Naive thymus-derived CD4-positive, alpha-beta T cell (primary cell): ENCODE data around the gene ZNF316. TPM values are rescaled to one million over a fixed set of nuclear protein-coding genes. Genes with fewer than 3 reads are reported as not detected.
A peak's percentile ranks its signal among the peaks of the same experiment; 100 is the strongest.
"Not testable (repeated sequence)": the region's sequence is repeated elsewhere in the genome, so short reads cannot be mapped to it uniquely, and the experiment has no call there.

Experiments
- ATAC-seq: fragments of 150-1000 bp; cut with Tn5 transposase; 2 replicates; pipeline ENCODE4 v1.10.0; 2021; ENCODE audit warnings: mild to moderate bottlenecking, moderate library complexity
- CTCF ChIA-PET: fragments of 350-600 bp; sonication (Branson Sonifier 250); formaldehyde crosslinking; loops from one replicate; lab custom pipeline; 2021; ENCODE audit warnings: antibody characterized with exemption; lab: Charles Lee
- POLR2A ChIA-PET: fragments of 350-600 bp; sonication (Branson Sonifier 250); formaldehyde crosslinking; loops from one replicate; lab custom pipeline; 2021; ENCODE audit warnings: antibody characterized with exemption, inconsistent platforms; lab: Charles Lee
- DNase-seq, 9 donors: peaks; one replicate each; pipeline versions ENCODE4 v3.0.0 to v3.0.0-alpha.2; 2020 to 2022; ENCODE audit warnings: mixed read lengths in 1 of 9
- H3K27ac ChIP-seq: one replicate; pipeline ENCODE4 v1.7.0; 2013; ENCODE audit warnings: mild to moderate bottlenecking, low read depth, low read length, moderate library complexity
- H3K27me3 ChIP-seq, 2 donors: one replicate each; pipeline ENCODE4 v1.7.0; 2013; ENCODE audit warnings: low read length in 2 of 2, mild to moderate bottlenecking in 2 of 2, moderate library complexity in 2 of 2; ENCODE audit not compliant: control insufficient read depth in 2 of 2, insufficient read depth in 2 of 2
- H3K36me3 ChIP-seq, 3 experiments: 1 replicate in 2 of 3; 2 replicates in 1 of 3; pipeline ENCODE4 v1.7.0; 2013; ENCODE audit warnings: low read length in 3 of 3, mild to moderate bottlenecking in 3 of 3, moderate library complexity in 1 of 3; ENCODE audit not compliant: insufficient read depth in 3 of 3, control insufficient read depth in 2 of 3
- H3K4me1 ChIP-seq, 2 donors: one replicate each; pipeline ENCODE4 v1.7.0; 2013; ENCODE audit warnings: low read length in 2 of 2, mild to moderate bottlenecking in 2 of 2, moderate library complexity in 1 of 2; ENCODE audit not compliant: control insufficient read depth in 2 of 2, insufficient read depth in 2 of 2
- H3K4me3 ChIP-seq: 2 replicates; pipeline ENCODE4 v1.7.0; 2013; ENCODE audit warnings: mild to moderate bottlenecking, low read length
- H3K9me3 ChIP-seq, 3 experiments: 1 replicate in 2 of 3; 2 replicates in 1 of 3; pipeline ENCODE4 v1.7.0; 2013; ENCODE audit warnings: low read length in 3 of 3; ENCODE audit not compliant: control insufficient read depth in 2 of 3
- H3K27ac Mint-ChIP-seq, 9 donors: one replicate each; pipeline ENCODE4 v1.8.0; 2020 to 2022; ENCODE audit warnings: mixed read lengths in 9 of 9, mild to moderate bottlenecking in 8 of 9, moderate library complexity in 5 of 9, inconsistent platforms in 2 of 9
- H3K27me3 Mint-ChIP-seq, 5 donors: one replicate each; pipeline ENCODE4 v1.8.0; 2021 to 2022; ENCODE audit warnings: mixed read lengths in 5 of 5, mild to moderate bottlenecking in 1 of 5
- H3K36me3 Mint-ChIP-seq, 5 donors: one replicate each; pipeline ENCODE4 v1.8.0; 2020 to 2022; ENCODE audit warnings: mixed read lengths in 5 of 5, mild to moderate bottlenecking in 3 of 5, inconsistent platforms in 1 of 5
- H3K4me1 Mint-ChIP-seq, 7 donors: one replicate each; pipeline ENCODE4 v1.8.0; 2020 to 2022; ENCODE audit warnings: mixed read lengths in 7 of 7, mild to moderate bottlenecking in 3 of 7, inconsistent platforms in 1 of 7
- H3K4me3 Mint-ChIP-seq, 10 donors: one replicate each; pipeline ENCODE4 v1.8.0; 2020 to 2022; ENCODE audit warnings: mild to moderate bottlenecking in 10 of 10, mixed read lengths in 10 of 10, moderate library complexity in 6 of 10, inconsistent platforms in 2 of 10
- H3K9me3 Mint-ChIP-seq, 11 donors: one replicate each; pipeline ENCODE4 v1.8.0; 2020 to 2022; ENCODE audit warnings: mixed read lengths in 11 of 11, mild to moderate bottlenecking in 4 of 11, inconsistent platforms in 1 of 11, moderate library complexity in 1 of 11
- intact Hi-C, 2 donors: fragments of 100-400 bp; cut with micrococcal nuclease; formaldehyde crosslinking; loops; one replicate each; pipeline ENCODE4 v1.15.1; 2023
- polyA plus RNA-seq, 2 donors: library from polyadenylated mRNA; unstranded; fragments of 300-500 nt; fragmentation: Illumina TruSeq; gene quantifications; one replicate each; pipeline ENCODE4 v1.2.3, GENCODE V29; 2021
- total RNA-seq, 6 experiments: library from RNA in 5 of 6; stranded (reverse) in 5 of 6; gene quantifications; 1 replicate in 5 of 6; 2 replicates in 1 of 6; pipeline ENCODE4 v1.2.3 and lab custom pipeline; 2021 to 2026

Gene ZNF316
- total and polyA plus RNA-seq, 7 experiments from 2014 or later = 0.66 to 71.6 (median 51.5) TPM

DNA sequence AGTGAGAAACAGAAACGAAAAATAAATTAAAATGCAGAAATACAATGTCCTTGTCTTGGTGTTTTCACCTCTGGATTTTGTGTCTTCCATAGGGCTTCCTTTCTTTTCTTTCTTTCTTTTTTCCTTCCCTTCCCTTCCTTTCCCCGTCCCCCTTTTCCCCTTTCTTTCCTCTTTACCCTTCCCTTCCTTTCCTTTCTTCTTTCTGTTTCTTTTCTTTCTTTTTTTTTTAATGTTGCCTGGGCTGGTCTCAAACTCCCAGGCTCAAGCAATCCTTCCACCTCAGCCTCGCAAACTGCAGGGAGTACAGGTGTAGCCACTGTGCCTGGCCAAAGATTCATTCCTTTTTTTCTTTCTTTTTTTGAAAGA is 12.9 kb upstream of the ZNF316 start:
- ChIA-PET CTCF (interaction anchor here (0.8 kb wide), 1 partner anchor 25 kb away, joined by 3 read pairs; no protein-coding TSS in a partner anchor), POLR2A (no interaction called here)
- Histone ChIP-seq H3K9me3 (no peaks in the 10 kb centered on the region), H3K36me3 (no peaks in the 10 kb centered on the region), H3K4me3 (peak overlapping the region; percentile 21), H3K4me1 (peaks cover 25 to 43% of the 10 kb centered on the region in 2 donors), H3K27me3 (no peaks in the 10 kb centered on the region), H3K27ac (peak overlapping the region; percentile 57)
- peak overlapping the region; percentile 39 to 85 (median 72) for H3K4me3 Mint-ChIP-seq
- no peak for DNase-seq
- H3K4me1 Mint-ChIP-seq = peaks cover 25 to 45% (median 38%) of the 10 kb centered on the region in 7 donors
- H3K36me3 Mint-ChIP-seq = peaks cover 3 to 15% (median 8%) of the 10 kb centered on the region in 5 donors
- H3K27me3 Mint-ChIP-seq = peaks cover 0 to 7% (median 0%) of the 10 kb centered on the region in 5 donors
- intact Hi-C loops = no loop called here
- H3K9me3 Mint-ChIP-seq = peaks cover 0 to 3% (median 0%) of the 10 kb centered on the region in 11 donors
- peak overlapping the region; percentile 65 to 92 (median 88) for H3K27ac Mint-ChIP-seq
- ATAC-seq = no peak

DNA sequence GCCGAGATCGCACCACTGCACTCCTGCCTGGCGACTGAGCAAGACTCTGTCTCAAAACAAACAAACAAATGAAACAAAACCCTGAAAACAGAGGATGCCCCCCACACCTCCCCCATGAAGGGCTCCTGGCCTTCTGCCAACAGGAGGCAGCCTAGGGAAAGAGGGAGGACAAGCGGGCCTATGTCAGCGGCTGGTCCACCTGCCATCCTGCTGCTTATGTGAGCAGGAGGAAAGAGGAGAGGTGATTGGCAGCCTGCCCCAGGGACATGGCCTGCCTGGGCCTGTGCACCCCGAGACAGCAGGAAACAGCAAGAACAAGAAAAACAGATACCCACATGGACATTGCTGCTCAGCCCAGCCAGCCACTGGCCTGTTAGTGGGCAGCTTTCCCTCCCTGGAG is 9.1 kb upstream of the ZNF316 start:
- no peaks in the 10 kb centered on the region for H3K36me3 ChIP-seq
- no peak overlapping the region for H3K27ac ChIP-seq
- H3K9me3 Mint-ChIP-seq = no peaks in the 10 kb centered on the region
- H3K4me3 Mint-ChIP-seq = no peak overlapping the region
- H3K27ac Mint-ChIP-seq = no peak overlapping the region
- ATAC-seq (no peak), DNase-seq (no peak)
- no peaks in the 10 kb centered on the region for H3K27me3 ChIP-seq
- peaks cover 9 to 20% (median 16%) of the 10 kb centered on the region in 7 donors for H3K4me1 Mint-ChIP-seq
- POLR2A ChIA-PET = interaction anchor here (1.1 kb wide), 1 partner anchor 10 kb away, joined by 4 read pairs; no protein-coding TSS in a partner anchor
- peaks cover 0 to 7% (median 0%) of the 10 kb centered on the region in 5 donors for H3K36me3 Mint-ChIP-seq
- H3K9me3 ChIP-seq = no peaks in the 10 kb centered on the region
- peaks cover 15% of the 10 kb centered on the region in 2 donors for H3K4me1 ChIP-seq
- no peak overlapping the region for H3K4me3 ChIP-seq
- CTCF ChIA-PET = no interaction called here
- intact Hi-C loops = no loop called here
- no peaks in the 10 kb centered on the region for H3K27me3 Mint-ChIP-seq

DNA sequence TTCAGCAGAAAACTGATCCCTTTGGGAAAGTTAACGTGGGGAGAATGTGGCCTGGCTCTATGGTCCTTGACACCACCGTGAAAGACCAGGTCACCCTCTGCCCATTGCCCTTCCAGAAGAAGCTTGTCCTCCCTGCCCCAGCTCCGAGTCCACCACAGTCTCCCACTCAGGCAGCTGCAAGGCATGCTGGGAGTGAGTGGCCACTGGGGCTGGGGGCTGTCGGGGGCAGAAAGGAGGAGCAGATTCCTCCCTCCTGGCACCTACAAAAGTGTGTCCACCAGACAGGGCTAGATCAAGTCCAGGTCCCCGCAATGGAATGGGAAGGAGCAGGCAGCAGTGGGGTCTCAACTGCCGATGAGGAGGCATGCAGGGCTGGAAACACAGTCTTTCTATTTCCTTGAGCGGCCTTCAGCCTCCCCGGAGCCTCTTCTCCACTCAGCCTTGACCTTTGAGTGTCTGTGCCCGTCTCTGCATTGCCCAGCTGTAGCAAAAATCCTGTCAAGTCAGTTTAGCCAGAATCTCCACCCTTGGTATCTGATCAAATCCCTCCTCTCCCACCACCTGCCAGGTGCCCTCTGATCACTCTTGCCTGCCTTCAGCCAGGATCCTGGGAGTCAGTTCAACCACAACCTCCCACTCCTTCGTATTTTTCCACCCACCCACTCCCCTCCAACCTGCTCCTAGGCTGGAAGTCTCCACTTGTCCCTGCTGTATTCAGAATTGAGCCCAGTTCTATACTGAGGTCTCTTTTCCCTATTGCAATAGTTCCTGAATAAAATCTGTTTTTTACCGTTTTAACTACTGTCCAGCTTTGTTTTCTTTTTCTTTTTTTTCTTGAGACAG is 6.9 kb upstream of the ZNF316 start:
- Histone ChIP-seq H3K27me3 (no peaks in the 10 kb centered on the region), H3K36me3 (no peaks in the 10 kb centered on the region), H3K27ac (no peak overlapping the region), H3K4me3 (no peak overlapping the region), H3K4me1 (no peaks in the 10 kb centered on the region), H3K9me3 (no peaks in the 10 kb centered on the region)
- Mint-ChIP-seq H3K27ac (peak overlapping the region in 2 of 9 donors; percentile 59 to 87), H3K27me3 (no peaks in the 10 kb centered on the region), H3K4me1 (peaks cover 0 to 5% (median 0%) of the 10 kb centered on the region in 7 donors), H3K4me3 (no peak overlapping the region), H3K9me3 (peaks cover 0 to 4% (median 0%) of the 10 kb centered on the region in 11 donors), H3K36me3 (peaks cover 0 to 3% (median 0%) of the 10 kb centered on the region in 5 donors)
- ChIA-PET POLR2A (no interaction called here), CTCF (no interaction called here)
- ATAC-seq = no peak
- no peak for DNase-seq
- intact Hi-C loops = no loop called here

DNA sequence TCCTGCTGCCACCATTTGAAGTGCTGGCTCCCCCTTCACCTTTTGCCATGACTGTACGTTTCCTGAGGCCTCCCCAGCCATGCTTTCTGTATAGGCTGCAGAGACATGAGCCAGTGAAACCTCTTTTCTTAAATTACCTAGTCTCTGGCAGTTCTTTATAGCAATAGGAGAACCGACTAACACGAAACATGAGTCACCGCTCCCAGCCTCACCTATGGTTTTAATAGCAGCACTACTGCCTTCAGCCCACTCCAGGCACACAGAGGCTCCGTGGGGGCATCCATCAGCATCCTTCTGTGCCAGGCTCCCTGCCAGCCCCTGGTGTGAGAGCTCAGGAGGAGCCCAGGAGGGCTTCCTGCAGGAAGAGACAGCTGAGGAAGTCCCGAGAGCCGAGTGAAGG is 5.5 kb upstream of the ZNF316 start:
- Histone ChIP-seq H3K9me3 (no peaks in the 10 kb centered on the region), H3K4me3 (no peak overlapping the region), H3K4me1 (no peaks in the 10 kb centered on the region), H3K27me3 (no peaks in the 10 kb centered on the region), H3K36me3 (no peaks in the 10 kb centered on the region), H3K27ac (no peak overlapping the region)
- H3K27ac Mint-ChIP-seq = peak overlapping the region in 1 of 9 donors; percentile 81
- DNase-seq = no peak
- POLR2A ChIA-PET = no interaction called here
- H3K36me3 Mint-ChIP-seq = peaks cover 0 to 3% (median 0%) of the 10 kb centered on the region in 5 donors
- H3K4me3 Mint-ChIP-seq = no peak overlapping the region
- ATAC-seq = no peak
- peaks cover 0 to 4% (median 0%) of the 10 kb centered on the region in 11 donors for H3K9me3 Mint-ChIP-seq
- peaks cover 0 to 4% (median 0%) of the 10 kb centered on the region in 7 donors for H3K4me1 Mint-ChIP-seq
- H3K27me3 Mint-ChIP-seq = no peaks in the 10 kb centered on the region
- CTCF ChIA-PET = no interaction called here
- intact Hi-C loops = no loop called here

DNA sequence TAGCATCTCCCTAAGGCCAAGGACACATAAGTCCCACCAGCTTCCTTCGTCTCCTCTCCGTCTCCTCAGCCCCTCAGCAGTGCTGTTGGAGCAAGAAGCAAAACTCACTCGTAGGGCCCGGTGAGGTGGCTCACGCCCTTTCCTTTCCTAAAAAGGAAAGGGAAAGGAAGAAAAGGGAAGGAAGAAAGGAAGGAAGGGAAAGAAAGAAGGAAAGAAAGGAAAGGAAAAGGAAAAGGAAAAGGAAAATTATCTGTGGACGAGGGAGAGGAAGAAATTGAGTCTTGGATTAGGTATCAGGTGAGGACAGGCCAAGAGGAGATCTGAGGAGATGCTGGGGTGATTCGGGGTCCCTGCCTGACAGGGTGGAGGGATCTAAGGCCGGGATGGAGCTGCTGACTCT is 3.1 kb upstream of the ZNF316 start:
- Histone ChIP-seq H3K27me3 (no peaks in the 10 kb centered on the region), H3K4me3 (no peak overlapping the region), H3K4me1 (peaks cover 10 to 11% of the 10 kb centered on the region in 2 donors), H3K9me3 (no peaks in the 10 kb centered on the region), H3K27ac (no peak overlapping the region), H3K36me3 (no peaks in the 10 kb centered on the region)
- peaks cover 0 to 6% (median under 1%) of the 10 kb centered on the region in 5 donors for H3K36me3 Mint-ChIP-seq
- ATAC-seq (no peak), DNase-seq (no peak)
- peak overlapping the region in 4 of 9 donors; percentile 14 to 72 (median 42) for H3K27ac Mint-ChIP-seq
- H3K4me3 Mint-ChIP-seq = peak overlapping the region in 3 of 10 donors; percentile 12 to 40 (median 39)
- peaks cover 0 to 4% (median 0%) of the 10 kb centered on the region in 11 donors for H3K9me3 Mint-ChIP-seq
- no peaks in the 10 kb centered on the region for H3K27me3 Mint-ChIP-seq
- peaks cover 13 to 16% (median 14%) of the 10 kb centered on the region in 7 donors for H3K4me1 Mint-ChIP-seq
- ChIA-PET CTCF (no interaction called here), POLR2A (no interaction called here)
- intact Hi-C loops = no loop called here

DNA sequence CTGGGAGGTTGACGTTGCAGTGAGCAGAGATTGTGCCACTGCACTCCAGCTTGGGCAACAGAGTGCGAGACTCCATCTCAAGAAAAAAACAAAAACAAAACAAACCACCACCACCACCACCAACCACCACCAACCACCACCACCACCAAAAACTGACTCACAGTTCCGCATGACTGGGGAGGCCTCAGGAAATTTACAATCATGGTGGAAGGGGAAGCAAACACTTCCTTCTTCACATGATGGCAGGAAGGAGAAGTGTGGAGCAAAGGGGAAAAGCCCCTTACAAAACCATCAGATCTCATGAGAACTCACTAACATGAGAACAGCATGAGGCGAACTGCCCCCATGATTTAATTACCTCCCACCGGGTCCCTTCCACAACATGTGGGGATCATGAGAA is 2.1 kb upstream of the ZNF316 start:
- H3K36me3 ChIP-seq, intact Hi-C loops, H3K9me3 ChIP-seq, H3K27ac ChIP-seq, CTCF ChIA-PET, H3K4me3 ChIP-seq, POLR2A ChIA-PET, H3K9me3 Mint-ChIP-seq, H3K27me3 ChIP-seq, DNase-seq, H3K27me3 Mint-ChIP-seq: not testable (repeated sequence)
- H3K36me3 Mint-ChIP-seq = peaks cover 0 to 15% (median 8%) of the 10 kb centered on the region in 5 donors
- H3K4me1 Mint-ChIP-seq = peaks cover 21 to 24% (median 22%) of the 10 kb centered on the region in 7 donors
- ATAC-seq = peak; percentile 24
- H3K27ac Mint-ChIP-seq = peak overlapping the region in 3 of 9 donors; percentile 21 to 81 (median 58)
- H3K4me1 ChIP-seq = peaks cover 10 to 14% of the 10 kb centered on the region in 2 donors
- peak overlapping the region in 5 of 10 donors; percentile 29 to 89 (median 68) for H3K4me3 Mint-ChIP-seq
